GM19438 (cell line): ENCODE data around the gene YAP1.

Source experiments
- ATAC-seq: cut with Tn5 transposase; IDR thresholded peaks from one replicate; pipeline ENCODE4 v1.9.1; 2021; ENCODE audit warnings: low read depth; ENCODE audit not compliant: unreplicated experiment

Gene YAP1

GRCh38 chr11:102155676-102156075 is 45.4 kb downstream of the YAP1 start:
- no peak for ATAC-seq

GRCh38 chr11:102157219-102157618 is 47.0 kb downstream of the YAP1 start:
- ATAC-seq = no peak

GRCh38 chr11:102158164-102158735 is 48.0 kb downstream of the YAP1 start:
- no peak for ATAC-seq

GRCh38 chr11:102163368-102163767 is 53.1 kb downstream of the YAP1 start:
- ATAC-seq = no peak

- ATAC-seq = no peak
Measured at GRCh38 chr11:102166175-102167064, 56.2 kb downstream of the YAP1 start.

GRCh38 chr11:102168481-102168880 is 58.2 kb downstream of the YAP1 start:
- ATAC-seq = no peak

- ATAC-seq = no peak
Measured at GRCh38 chr11:102171101-102171500, 60.9 kb downstream of the YAP1 start.

GRCh38 chr11:102172127-102172848 is 62.0 kb downstream of the YAP1 start:
- ATAC-seq = no peak

- ATAC-seq = no peak
Measured at GRCh38 chr11:102177126-102177525, 66.9 kb downstream of the YAP1 start.

GRCh38 chr11:102177974-102178631 is 67.9 kb downstream of the YAP1 start:
- ATAC-seq = no peak

GRCh38 chr11:102179371-102179770 is 69.1 kb downstream of the YAP1 start:
- ATAC-seq = no peak

GRCh38 chr11:102184269-102184987 is 74.2 kb downstream of the YAP1 start:
- no peak for ATAC-seq

GRCh38 chr11:102186551-102187191 is 76.4 kb downstream of the YAP1 start:
- no peak for ATAC-seq

- no peak for ATAC-seq
Measured at GRCh38 chr11:102187416-102188151, 77.3 kb downstream of the YAP1 start.

GRCh38 chr11:102188488-102188887 is 78.2 kb downstream of the YAP1 start:
- ATAC-seq = no peak

GRCh38 chr11:102191832-102192231 is 81.6 kb downstream of the YAP1 start:
- no peak for ATAC-seq

- ATAC-seq = no peak
Measured at GRCh38 chr11:102192349-102193066, 82.3 kb downstream of the YAP1 start.

GRCh38 chr11:102194257-102194656 is 84.0 kb downstream of the YAP1 start:
- no peak for ATAC-seq
